Raji (cell line): ENCODE data around the gene LRRC34.

Source experiments
- POLR2A ChIP-seq: IDR thresholded peaks from 2 replicates; pipeline ENCODE4 v1.6.1; 2011; ENCODE audit warnings: low read depth, low read length, control low read depth; ENCODE audit not compliant: insufficient read depth

The LRRC34 gene

DNA sequence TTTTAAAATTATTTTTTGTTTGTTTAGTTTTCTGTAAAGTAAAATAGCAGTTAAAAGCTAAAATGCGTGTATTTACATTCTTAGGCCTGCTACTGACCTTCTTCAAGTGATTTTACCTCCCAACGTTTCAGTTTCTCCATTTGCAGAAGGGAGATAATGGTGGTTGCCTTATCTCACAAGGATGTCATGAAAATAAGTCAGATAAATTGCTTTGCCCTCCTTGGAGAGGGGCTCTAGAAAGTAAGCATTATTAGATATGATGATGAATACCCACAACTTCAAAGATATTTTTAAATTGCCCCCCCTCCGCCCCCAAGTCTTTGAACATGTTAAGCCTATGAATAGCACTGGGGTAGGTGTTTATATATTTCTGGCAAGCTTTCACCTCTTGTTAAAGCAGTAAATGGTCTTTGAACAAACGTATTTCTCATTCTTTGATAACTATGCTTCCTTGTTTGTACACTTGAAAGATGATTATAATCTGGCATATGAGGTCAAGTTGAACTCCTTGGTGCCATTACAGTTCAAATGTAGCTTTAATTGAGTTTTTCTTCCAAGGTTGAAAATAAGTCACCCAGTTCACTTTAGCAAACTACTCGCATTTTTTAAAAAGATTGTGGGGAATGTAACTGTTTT is 54.2 kb downstream of the LRRC34 start:
- no peak for TF ChIP-seq POLR2A

GRCh38 chr3:169755488-169755887 is 57.2 kb downstream of the LRRC34 start:
- TF ChIP-seq POLR2A: no peak

DNA sequence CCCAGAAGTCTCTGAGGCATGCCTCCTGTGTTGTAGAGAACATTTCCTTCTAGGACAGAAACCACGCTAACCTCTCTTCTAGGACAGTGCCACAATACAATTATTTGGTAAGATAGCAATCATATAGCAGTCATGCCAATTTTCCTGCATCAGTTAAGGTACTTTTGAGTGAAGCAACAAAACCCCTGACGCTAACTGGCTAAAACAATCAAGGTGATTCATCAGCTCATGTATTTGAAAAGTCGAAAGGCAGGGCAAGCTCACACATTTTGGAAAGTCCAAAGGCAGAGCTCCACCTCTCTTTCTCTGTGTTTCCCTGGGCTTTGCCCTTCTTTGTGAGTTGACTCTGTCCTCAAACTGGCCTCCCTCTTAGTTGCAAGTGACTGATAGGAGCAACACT is 58.0 kb downstream of the LRRC34 start:
- no peak for TF ChIP-seq POLR2A

DNA sequence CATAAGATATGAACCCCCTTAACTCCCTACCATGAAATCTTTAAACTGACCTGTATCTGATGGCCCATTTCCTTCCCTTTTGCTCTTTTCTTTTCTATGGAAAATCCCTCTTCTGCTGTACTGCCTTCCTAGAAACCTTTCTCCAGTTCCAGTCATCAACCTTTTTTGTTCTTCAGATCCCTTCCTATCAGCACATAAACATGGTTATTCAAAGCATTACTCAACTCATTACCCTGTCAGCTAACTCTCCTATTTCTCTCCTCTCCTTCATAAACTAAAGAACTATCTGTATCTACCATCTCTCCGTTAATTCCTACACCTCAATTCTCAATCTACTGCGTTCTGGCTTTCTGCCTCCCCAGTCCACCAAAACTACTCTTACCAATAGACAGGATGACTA is 60.8 kb downstream of the LRRC34 start:
- TF ChIP-seq POLR2A: no peak

DNA sequence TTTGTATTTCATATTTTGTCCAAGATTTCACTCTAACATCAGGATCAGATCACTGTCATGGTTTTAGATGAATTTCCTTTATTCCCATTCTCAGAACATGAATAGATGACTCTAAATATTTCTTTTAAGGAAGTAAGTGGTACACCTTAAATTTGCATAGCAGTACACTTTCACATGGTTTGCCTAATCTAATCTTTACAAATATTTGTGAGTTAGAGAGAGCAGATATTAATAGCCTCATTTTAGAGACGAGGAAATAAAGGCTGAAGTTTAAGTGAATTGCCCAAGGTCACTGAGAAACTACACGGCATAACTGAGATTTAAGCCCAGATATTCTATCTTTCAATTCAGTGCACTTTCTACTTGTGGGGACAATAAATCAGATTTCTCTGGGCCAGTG is 62.0 kb downstream of the LRRC34 start:
- no peak for TF ChIP-seq POLR2A

DNA sequence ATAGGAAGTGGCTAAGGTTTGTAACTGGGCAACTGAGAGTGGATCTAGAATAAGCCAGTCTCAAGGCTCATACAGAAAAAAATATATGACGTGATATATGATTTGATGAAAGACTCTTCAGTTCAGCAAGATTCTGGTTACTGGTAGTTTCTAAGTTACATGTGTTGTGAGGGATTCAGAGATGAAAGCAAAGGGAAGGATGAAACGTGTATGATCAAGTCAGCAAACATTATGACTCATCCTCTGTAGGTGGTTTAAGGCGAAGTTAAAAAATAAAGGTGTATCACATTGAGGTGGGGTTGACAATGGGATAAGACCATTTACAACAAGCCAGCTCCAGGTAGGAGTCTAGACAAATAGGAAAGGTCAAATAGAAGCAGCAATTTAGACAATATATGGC is 64.0 kb downstream of the LRRC34 start:
- no peak for TF ChIP-seq POLR2A

DNA sequence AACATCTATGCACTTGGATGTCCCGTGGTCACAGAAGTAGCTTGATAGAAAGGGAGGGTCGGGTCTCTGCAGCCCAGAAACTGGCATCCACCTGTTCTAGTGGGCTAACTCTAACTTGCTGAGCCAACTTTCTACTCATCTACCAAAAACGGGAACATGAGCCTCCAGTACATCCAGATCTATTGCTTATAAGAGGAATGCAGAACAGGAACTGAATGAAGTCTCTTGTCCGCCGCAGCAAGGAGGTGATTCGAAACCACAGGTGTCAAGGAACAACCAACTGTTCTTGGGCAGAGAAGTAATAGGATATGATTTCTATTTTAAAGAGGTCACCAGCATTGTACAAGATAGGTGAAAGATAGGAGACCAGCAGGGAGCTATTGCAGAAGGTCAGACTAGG is 65.8 kb downstream of the LRRC34 start:
- TF ChIP-seq POLR2A: no peak

- no peak for TF ChIP-seq POLR2A
Observed at GRCh38 chr3:169744366-169745054, 68.2 kb downstream of the LRRC34 start.
